ENCODE measurements around the gene PITX1.

- TF ChIP-seq CTCF (IDR thresholded peaks at IDR 0.05) (no peak), POLR2A (IDR thresholded peaks at IDR 0.05) (no peak), EP300 (IDR thresholded peaks at IDR 0.05) (no peak)
These were observed 24.1 kb downstream of the PITX1 start for GRCh38 chr5:135009736-135010501.

All from ovary (tissue), 3 donors.